ENCODE measurements around the gene KLHDC8A.

Gene KLHDC8A

DNA sequence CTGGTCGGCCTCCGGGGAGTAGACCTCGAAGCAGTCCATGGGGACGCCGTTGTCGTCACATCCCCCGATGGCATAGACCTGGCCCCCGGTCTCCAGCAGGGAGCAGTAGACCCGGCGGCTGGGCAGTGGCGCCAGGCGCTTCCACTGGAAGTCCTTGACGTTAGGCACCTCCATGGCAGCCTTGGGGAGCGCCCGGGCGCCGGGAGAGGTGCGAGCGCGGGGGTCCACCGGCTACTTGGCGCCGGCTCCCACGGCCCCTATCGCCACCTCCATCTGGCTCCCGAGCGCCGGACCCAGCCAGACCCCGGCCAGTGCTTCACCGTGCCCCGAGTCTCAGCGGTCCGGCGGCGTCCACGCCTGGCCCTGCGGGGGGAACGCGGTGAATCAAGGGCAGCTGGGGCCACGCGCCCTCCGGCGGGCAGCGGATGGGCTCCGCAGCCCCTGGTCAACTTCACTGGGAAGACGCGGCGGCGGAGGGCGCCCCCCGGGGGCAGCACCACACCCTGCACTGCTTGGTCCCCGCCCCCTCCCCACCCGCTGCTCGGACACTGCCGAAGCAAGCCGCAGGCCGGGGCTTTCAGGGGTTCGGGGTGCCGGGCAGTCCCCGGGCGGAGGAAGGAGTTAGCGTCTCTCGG, 13.2 kb downstream of the KLHDC8A start:
- DNase-seq: no peak

DNA sequence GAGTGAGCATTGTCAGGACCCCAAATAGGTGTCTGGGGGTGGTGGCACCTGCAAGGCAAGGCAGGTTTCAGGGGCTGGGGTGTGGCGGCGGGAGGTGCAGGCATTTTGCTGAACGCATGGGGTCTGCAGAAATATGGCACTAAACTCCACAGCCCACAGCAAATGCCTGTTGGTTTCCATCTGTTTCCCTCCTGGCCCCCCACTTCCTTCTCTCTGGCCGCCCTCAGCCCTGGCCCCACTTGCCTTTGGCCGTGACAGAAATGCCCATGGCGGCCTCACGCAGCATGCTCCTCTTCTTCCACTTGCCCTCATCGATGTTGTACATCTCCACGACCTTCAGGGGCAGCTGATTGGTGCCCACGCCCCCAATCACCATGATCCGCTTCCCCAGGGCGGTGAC, 13.7 kb downstream of the KLHDC8A start:
- no peak for DNase-seq

DNA sequence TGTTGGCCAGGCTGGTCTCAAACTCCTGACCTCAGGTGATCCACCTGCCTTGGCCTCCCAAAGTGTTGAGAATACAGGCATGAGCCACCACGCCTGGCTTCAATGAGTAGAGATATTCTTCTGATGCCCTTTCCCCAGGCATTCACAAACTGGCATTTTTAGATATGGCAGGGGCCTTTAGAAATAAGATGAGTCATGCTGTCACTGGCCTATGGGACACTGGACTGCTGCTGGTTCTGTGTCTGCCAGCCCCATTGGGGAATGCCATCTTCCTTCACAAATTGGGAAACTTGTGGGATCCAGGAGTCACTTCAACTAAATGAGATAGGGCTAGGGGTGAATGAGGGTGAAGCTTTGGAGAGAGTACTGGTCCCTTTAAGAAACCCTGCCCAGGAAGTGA, 16.0 kb downstream of the KLHDC8A start:
- DNase-seq: no peak

DNA sequence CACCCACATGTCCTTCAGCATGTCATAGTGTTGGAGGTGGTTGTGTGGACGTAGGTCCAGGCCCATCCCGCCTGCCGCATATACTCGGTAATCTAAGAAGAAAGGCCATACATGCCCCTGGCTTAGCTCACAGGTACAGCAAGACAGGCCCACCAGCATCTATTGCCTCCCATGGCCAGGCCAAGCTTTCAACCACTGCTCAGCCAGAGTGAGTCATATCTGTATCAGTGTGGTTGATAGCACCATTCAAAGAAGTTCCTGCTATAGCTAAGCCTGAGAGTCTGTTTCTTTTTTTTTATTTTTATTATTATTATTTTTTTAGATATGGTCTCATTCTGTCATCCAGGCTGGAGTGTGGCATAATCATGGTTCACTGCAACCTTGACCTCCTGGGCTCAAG, 17.0 kb downstream of the KLHDC8A start:
- DNase-seq: no peak

DNA sequence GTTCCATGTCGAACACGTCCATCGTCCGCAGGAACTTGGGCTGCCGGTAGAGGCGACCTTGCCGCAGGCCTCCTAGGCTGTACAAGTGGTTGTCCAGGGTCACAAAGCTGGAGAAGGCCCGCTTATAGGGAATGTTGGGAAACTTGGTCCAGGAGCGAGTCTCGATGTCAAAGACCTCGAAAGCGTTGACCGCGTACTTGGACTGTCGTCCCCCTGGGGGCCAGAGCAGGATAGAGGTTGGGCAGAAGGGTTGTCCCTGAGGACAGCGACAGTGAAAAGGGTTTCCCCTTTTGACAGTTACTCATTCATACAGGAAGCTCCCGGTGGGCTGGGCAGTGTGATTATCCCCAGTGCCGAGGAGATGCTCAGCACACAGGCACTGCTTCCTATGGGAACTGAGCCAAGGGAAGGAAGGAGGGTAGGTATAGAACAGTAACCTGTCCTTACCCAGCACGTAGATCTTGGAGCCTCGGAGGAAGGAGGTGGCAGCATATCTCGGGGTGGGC, 17.5 kb downstream of the KLHDC8A start:
- DNase-seq: no peak

DNA sequence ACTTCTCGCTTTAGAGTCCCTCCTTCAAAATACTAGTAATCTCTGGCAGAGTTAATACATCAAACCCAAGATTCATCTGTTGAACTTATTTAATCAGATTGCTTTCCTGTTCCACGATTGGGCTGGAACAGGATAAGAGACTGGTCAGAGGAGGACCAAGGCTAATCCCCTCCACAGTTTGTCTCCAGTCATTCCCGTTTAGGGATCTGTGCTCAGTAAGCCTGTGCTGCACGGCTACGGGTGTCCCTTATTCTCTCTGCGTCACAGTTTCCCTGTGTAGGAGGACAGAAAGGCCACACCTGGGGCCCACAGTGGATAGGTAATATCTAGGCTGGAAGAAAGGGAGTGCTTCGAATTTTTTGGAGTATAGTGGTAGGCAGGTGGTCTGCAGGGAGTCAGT, 18.7 kb downstream of the KLHDC8A start:
- DNase-seq: no peak

DNA sequence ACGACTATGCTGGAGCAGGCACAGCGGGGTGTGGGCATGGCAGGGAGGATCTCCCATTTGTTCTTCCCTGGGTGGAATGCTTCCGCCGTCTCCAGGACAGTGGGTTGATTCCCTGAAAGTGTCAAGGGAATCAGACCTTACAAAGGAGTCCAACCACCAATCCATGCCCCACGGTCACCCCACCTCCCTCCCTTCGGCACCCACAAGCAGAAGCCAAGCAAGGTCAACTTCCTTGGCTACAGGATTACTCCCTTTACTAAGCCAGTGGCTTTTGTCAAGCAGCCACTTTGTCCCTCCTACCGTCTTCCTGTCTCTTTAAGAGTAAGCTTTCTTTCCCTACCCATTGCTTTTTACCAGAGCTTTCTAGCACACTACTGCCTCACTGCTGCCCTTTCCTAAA, 19.2 kb downstream of the KLHDC8A start:
- no peak for DNase-seq

DNA sequence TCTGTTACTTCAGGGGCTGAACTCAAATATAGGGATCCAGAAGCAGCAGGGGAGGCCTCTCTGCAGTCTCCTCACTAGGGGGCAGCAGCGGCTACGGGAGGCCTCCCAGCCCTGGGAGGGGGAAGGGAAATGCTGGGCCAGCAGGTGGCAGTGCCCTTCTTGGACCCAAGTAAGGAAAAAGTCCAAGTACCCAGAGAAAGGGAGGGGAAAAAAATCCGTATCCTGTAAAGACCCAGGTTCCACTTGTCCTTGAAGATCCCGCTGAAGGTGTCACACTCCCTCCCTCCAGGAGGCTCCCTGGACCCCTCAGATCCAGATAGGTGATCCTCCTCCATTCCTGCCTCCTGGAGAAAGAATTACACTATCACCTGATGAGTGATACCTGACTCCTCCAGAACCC, 21.0 kb downstream of the KLHDC8A start:
- peak; percentile 62 for DNase-seq

DNA sequence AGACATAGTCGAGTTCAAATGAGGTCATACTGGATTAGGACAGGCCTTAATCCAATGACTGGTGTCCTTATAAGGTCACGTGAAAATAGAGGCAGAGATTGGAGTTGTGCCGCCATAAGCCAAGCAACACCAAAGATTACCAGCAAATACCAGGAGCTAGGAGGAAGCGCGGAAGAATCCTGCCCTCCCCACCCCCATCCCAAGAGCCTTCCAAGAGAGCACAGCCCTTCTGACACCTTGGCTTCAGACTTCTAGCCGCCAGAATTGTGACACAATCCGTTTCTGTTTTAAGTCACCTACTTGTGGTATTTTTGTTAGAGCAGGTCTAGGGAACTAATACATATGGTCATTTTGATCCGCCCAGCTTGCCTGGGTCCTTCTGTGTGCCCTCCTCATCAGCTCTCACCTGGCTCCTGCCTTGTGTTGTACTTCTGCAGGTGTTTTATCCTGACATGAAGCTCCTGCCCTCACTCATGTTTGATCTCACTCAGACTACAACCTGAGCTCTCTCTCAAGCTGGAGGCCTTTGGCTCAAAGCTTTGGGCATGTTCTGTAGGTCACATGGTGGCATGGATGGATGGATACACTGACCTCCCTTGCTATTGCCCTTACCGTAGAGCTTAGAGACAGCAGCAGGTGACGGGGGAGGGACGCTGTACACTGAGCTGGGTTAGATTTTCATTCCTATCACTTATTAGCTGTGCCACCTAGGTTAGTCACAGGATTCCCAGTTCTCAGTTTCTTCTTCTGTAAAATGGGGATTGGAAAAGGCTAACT, 24.5 kb downstream of the KLHDC8A start:
- DNase-seq: no peak

DNA sequence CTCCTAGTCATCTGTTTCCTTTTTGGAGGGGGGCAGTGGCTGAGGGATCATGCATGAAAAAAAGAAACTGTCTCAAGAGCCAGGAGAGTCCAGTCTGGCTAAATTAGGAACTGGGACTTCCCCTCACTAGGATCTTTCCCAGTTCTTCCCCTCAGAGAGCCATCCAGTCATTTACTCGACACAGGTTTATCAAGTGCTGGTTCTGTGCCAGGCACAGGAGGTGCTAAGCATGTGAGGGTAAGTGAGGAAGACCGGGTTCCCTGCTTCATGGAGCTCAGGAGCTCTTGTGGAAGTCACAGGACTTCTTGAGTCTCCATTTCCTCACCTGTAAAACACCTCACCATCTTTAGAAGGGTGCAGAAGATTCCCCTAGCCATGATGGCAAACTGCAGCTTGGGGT, 26.6 kb downstream of the KLHDC8A start:
- DNase-seq: no peak

DNA sequence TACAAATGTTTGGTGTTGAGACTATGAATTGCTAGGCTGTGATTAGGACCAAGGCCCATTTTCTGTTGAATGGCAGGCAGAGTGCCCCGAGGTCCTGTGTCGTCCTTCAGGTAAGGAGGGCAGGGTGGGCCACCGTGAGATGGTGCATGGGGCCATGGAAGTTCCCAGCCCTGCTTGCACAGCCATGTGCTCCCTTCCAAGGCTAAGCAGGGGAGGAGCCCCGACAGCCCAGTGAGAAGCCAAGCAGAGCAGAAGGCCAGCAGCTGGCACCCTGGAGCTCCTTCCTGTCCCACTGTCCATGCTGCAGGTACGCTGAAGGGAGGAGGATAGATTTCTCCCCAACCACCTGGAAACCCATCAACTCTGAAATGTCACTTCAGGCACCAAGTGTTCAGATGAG, 27.0 kb downstream of the KLHDC8A start:
- no peak for DNase-seq

DNA sequence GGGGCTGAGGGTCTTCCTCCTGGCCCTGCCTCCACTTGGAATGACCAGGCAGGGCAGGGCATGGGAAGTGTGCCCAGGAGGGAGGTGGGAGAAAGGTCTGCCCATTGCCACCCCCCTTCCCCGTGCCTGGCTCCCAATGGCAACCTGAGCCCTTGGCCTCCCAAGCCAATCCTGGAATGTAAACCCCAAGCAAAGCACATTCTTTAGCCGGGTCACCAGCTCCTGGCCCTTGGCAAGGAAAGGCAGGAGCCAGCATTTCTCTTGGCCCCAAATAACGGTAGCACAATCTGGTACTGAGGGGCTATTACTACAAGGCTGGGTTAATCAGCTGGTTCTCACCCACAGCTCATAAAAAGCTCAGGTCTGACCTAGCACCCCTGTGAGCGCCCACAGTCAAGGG, 28.2 kb downstream of the KLHDC8A start:
- no peak for DNase-seq

DNA sequence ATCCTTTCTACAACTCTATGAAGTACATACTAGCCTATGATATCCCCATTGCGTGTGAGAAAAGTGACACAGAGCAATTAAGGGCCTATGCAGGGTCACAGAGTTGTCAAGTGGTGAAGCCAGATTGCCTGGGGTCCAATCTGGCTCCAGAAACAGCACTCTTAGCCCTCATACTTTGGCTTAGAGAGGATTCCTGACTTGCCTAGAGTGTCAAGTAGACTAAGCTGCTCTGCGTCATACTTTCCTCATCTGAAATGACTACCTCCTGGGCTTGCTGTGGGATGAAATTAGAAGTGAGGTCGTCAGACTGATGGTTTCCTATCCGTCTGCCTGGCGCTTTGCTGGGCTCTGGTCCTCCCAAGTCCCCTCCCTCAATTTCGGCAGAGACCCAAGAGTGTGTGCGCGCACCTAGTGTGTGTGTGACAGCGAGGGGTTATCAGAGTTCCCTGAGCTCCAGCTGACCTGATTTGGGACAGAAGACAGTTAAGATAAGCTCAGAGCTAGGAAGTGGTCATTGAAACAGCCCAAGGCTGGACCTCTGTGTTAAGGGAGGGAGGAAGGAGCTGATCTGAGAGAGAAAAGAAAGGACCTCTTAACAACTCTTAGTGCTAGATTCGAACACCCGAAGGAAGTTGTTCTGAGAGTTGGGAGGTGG, 29.8 kb downstream of the KLHDC8A start:
- no peak for DNase-seq

DNA sequence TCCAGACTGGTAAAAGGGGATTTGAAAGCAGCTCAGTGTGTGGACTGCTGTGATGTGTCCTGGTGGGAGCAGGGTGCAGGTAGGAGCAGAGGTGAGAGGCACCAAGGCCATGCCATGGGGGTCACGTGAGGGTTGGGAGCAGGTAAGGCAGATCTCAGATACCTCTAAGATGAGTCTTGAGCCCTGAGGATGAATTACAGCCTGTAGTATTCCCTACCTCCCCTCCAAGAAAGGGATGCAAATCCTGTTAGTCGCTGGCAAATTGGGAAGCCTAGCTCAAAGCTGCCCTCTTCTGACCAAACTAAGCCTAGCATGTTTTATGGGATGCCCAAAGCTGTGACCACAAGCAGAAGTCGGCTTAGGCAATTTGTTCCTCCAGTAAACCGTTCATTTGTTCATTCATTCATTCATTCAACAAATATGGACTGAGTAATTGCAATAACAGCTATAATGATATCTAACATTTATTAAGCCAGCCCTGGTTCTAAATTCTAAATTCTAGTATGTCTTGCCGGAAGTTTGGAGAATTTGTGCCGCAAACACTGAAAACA, 31.3 kb downstream of the KLHDC8A start:
- peak; percentile 63 for DNase-seq

DNA sequence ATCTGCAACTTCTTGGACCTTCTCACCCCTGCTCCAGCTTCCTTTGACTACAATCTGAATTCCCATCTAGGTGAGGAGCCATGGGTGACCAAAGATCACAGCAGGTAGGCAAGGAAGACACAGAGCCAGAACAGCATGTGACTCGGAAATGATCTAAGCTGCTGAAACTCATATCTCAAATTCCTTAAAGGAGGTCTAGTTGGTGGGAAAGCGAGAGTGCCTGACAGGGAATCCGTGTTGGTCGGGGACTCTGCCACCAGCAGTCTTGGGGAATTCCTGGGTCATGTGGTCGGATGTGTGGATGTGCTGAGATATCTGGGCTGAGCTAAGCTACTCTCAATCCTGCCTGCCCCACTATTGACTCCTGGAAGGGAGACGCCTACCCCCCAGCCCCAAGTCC, 31.9 kb downstream of the KLHDC8A start:
- DNase-seq: no peak

DNA sequence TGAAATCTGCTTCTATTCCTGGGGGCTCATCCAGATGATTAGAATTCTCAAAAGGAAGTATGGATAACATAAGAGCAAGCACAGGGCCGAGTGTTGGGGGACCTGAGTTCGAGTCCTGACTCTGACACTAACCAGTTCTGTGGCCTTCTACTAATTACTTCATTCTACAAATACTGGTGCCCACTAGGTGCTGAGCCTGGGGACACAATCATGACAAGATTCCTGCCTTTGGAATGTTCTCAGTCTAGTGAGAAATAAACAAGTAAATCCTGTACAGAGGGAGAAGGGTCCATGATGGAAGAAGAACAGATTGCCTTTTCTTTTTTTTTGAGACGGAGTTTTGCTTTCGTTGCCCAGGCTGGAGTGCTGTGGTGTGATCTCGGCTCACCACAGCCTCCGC, 32.9 kb downstream of the KLHDC8A start:
- DNase-seq: no peak

DNA sequence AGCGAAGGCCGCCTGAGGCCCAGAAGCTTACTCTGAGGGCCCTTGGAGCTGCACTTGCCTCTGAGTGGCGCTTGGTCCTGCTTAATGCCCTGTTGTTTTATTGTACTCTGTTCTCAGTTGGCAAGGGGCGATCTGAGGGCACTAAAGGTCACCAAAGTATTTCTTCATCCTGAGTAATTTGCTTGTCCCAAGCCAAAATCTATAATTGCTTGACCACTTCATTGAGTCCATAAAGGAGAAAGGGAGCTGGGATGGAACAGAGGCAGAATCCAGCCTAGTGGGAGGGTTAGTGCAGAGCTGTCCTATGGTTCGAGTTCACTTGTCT, 34.8 kb downstream of the KLHDC8A start:
- no peak for DNase-seq

DNA sequence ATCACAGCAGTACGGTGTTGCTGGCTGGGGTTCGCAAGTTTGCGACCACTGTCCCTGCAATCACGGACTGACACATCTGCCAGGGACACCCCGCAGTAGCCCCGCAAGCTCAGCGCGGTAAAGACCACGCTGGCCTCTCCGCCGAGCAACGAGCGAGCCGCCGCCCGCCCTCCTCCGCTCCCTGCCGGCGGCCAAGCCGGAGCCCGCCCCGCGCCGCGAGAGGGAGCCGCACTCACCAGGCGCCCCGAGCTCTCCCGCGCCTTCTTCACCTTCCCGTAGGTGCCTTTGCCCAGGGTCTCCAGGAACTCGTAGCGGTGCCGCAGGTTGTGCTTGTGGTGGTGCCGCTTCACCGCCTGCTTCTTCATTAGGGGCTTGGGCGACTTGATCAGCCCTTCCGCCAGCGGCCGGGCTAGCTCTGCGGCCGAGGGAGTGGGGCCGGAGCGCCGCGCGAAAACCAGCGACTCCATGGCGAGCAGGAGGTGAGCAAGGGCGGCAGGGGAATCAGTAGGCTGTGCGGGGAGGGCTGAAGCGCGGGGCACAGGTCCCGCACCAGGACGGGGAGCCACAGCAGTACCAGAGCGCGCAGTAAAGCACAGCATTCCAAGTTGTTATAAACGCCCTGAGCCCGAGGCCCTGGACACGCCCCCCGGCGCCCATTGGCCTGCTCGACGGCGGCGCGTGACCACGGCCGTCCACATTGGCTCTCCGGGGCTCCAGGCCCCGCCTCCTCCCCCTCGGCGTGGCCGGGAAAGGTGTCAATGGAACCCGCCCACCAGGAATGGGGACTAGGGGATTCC, 35.4 kb downstream of the KLHDC8A start, which contains the start of gene NUAK2:
NUAK2 (minus strand) TSS at position 584 of the 797 bp plus-strand sequence; CDS start at position 467, 117 bp downstream.
- DNase-seq: peak; percentile 85

DNA sequence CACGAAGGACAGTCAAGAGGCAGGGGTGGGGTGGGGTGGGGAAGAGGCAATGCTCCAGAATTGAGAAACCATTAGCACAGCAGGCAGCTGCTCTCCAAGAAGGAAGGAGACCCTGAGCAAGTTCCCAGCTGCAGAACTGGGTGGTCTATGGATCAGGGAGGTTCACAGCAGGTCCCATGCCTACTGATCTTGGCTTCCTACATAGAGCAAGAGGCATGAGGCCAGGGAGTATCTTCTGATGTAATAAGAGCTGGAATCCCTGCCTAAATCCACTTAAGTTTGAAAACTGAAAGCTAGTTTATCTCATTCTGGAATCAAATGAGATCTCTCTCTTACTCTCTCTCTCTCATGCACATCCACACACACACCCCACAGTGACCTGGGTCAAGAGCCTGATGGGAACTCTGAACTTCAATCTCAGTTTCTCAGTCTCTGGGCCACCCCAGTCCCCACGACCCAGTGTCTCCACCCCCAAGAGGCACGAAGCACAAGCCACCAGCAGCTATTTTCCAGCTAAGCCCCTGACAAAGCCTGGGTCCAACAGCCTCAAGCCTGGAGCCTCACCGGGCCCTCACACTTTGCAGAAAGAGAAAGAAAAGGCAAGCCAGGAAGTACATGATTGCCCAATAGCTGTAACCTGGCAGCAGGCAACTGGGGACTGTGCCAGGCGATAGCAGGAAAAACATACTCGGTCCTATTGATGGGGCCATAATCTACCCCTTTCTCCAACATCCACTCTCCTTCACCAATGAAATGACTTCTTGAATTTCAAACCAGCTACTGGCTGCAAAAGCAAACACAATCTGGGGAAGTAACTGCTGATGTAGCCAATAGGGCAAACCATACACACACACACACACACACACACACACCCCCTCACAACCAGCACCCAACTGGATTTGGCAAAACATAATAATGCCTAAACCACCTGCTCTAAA, 37.4 kb downstream of the KLHDC8A start:
- DNase-seq: peak; percentile 68

DNA sequence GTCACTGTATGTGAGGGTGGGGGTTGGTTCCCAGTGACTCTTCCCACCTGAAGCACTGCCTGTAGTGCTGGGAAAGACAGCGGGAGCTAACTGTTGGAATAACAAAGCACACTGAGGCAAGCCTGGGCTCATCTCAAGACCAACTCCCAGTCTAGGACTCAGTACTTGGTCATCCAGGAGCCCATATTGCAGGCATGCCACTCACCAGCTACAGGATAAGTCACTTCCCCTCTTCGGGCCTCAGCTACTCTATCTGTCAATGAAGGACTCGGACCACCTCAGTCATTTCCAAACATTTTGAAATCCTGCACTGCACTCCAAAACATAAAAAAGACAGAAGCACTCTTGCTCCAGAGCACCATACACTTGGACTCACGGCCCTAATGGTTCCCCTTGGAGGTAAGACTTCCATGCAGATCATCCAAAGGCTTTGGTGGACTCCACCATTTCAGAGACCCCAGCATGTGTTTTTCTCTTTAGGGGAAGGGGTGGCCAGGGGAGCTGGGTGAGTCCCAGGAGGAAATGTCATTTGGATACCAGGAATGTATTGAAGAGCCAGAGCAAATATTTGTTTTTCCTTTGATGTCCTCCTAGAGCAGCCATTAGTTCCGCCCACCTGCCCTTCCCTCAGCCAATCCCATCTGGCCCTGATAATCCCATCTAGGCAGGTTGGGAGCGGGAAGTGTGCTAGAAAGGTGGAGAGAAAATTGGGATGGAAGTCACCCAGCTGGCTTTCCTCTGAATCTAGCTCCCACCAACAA, 38.3 kb downstream of the KLHDC8A start:
- no peak for DNase-seq
